SH-SY5Y (cell line): ENCODE data around the gene TNFRSF19.

ENCODE experiments used
- GATA2 ChIP-seq: IDR thresholded peaks from 2 replicates; pipeline ENCODE4 v1.6.1; 2011; ENCODE audit warnings: mild to moderate bottlenecking, low read depth, low read length
- GATA3 ChIP-seq: IDR thresholded peaks from 2 replicates; pipeline ENCODE4 v1.6.1; 2011; ENCODE audit warnings: low read depth, mild to moderate bottlenecking, low read length, moderate library complexity

Gene TNFRSF19

GRCh38 chr13:23579896-23580683 is 9.9 kb downstream of the TNFRSF19 start:
- TF ChIP-seq GATA3: no peak
- TF ChIP-seq GATA2: no peak

DNA sequence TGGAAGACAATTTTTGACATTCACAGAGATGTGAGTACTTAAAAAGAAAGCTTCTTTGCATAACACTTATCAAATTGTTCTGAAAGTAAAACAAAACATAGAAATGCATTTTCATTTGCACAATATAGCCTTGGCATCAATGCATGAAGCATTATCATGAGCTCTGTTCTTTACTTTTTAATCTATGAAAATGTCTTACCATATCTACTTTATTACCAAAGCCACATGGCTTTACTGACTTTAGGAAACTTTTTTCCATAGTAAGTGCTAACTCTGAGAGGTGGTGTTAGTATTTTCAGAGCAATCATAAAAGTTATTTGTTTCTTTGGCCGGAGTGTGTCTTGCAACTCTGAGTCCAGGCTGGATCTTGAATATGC is 10.5 kb downstream of the TNFRSF19 start:
- no peak for TF ChIP-seq GATA2
- TF ChIP-seq GATA3: no peak

GRCh38 chr13:23583491-23583890 is 13.3 kb downstream of the TNFRSF19 start:
- TF ChIP-seq GATA2: no peak

GRCh38 chr13:23584275-23584674 is 14.1 kb downstream of the TNFRSF19 start:
- TF ChIP-seq GATA2 (no peak), GATA3 (no peak)

DNA sequence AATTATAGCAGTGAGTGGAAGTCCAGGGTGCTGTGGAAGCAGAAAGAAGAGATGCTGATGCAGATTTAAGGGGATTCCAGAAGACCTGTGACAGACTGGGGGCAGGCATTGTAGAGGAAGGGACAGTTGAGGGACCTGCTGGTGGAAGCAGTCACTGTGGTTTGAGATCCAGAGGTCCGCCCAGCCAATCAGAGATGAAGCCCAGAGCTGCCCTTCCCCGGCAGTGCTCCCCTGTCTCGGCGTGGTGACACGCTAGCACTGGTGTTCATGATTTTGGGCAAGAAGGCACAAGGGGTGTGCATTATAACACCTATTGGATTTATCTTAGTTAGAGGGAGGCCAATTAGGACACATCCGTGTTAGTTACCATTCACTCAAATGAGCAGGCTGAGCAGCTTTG is 16.1 kb downstream of the TNFRSF19 start:
- TF ChIP-seq GATA3 (no peak), GATA2 (no peak)

DNA sequence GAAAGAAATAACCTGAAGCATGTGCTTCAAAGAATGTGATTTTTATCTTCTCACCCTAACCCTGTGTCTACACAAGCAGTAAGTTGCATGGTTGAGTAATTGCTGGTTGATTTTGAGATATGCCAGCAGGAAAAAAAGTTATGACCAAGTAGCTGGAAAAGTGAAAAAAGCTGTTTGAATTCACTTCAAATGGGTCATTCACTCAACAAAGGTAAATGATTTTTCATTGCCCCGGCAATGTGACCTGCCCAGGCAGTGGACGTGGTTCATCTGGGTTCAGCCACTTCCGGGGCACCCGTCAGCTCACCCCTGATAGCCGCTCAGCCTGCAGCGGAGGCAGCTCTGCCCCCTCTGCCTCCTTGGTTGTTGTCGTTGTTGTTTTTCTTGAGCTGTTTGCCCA is 18.5 kb downstream of the TNFRSF19 start:
- TF ChIP-seq GATA3 (no peak), GATA2 (no peak)

DNA sequence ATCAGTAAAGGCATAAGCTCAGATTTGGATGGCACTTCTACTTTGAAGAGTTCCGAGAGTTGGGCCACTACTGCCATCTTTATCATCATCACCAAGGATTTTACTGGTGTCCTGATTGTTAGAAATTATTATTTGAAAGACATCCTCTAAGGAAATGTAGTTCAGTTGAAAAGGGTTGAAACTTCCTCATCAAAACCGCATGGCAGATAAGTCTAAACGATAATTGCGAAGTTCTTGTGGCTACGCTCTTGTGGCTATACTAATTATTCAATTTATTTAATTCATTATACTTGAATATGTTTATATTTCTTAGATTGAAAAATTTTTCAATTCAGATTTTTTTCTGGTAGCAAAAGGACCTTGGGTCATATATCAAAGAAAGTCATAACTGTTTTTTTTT is 22.4 kb downstream of the TNFRSF19 start:
- no peak for TF ChIP-seq GATA3
- TF ChIP-seq GATA2: no peak

- TF ChIP-seq GATA3: no peak
- TF ChIP-seq GATA2: no peak
Measured at GRCh38 chr13:23593148-23593547, 22.9 kb downstream of the TNFRSF19 start.

GRCh38 chr13:23598369-23598768 is 28.2 kb downstream of the TNFRSF19 start:
- TF ChIP-seq GATA2 (no peak), GATA3 (no peak)

DNA sequence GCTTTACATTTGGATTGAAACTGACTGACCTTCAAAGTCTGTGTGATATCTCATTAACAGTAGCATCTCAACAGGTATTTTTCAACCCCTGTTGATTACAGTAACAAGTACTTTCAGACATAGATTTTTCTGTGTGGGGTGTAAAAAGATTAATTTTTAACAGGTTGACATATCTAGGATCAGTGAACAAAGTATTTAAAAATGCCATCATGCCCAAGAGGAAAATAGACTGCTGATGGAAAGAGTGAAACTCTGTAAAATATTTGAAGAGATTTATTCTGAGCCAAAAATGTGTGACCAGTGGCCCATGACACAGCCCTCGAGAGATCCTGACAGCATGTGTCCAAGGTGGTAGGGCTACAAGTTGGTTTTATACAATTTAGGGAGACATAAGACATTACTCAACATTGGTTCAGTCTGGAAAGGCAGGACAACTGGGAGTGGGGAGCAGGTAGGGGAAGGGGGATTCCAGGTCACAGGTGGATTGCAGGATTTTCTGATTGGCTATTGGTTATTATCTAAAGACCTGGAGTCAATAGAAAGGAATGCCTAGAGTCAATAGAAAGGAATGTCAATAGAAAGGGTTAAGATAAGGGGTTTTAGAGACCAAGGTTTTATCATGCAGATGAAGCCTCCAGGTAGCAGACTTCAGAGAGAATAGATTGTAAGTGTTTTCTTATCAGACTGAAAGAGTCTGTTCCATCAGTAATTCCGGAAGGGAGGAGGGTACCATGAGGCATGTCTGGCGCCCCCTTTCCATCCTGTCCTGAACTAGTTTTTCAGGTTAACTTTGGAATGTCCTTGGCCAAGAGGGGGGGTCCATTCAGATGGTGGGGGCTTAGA is 29.1 kb downstream of the TNFRSF19 start:
- TF ChIP-seq GATA3 (no peak), GATA2 (no peak)

- no peak for TF ChIP-seq GATA2
- no peak for TF ChIP-seq GATA3
Measured at GRCh38 chr13:23600100-23600499, 29.9 kb downstream of the TNFRSF19 start.

DNA sequence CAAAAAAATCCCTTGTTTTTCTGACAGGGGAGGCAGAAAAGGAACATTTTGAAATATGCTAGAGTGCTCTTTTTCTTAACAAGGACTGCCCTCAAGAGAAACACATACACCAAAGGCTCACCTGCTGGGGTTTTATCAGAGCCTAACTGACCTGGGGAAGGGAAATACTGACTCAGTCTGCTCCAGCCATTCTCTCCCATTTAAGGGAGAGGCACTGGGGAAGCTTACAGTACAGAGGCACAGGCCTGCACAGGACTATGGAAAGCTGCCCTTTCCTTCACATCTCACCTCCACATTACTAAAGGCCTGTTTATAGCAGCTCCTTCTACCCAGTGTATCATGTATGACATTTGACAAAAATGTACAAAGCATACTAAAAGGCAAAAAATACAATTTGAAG is 30.3 kb downstream of the TNFRSF19 start:
- TF ChIP-seq GATA3 (no peak), GATA2 (no peak)

- no peak for TF ChIP-seq GATA2
- TF ChIP-seq GATA3: no peak
Measured at GRCh38 chr13:23605831-23606230, 35.6 kb downstream of the TNFRSF19 start.

DNA sequence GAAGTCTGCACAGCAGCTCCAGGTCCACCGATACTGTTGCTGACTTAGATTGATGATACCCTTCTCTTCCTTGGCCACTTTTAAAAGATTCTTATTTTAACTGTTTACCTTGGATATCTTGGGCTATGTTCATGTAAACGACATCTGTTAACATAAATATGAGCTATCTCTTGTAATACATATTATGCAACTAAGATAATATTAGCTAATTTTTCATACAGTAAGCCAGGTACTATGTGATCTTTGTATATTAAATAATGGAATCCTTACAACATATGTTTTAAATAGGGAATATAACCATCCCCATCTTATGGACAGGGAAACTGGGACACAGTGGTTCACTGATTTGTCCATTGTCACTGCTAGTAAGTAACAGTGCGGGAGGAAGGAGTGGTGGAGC is 37.9 kb downstream of the TNFRSF19 start:
- TF ChIP-seq GATA3 (no peak), GATA2 (no peak)
